ENCODE measurements around the gene USP19.
A peak's percentile ranks its signal among the peaks of the same experiment; 100 is the strongest.

Gene USP19, protein sequence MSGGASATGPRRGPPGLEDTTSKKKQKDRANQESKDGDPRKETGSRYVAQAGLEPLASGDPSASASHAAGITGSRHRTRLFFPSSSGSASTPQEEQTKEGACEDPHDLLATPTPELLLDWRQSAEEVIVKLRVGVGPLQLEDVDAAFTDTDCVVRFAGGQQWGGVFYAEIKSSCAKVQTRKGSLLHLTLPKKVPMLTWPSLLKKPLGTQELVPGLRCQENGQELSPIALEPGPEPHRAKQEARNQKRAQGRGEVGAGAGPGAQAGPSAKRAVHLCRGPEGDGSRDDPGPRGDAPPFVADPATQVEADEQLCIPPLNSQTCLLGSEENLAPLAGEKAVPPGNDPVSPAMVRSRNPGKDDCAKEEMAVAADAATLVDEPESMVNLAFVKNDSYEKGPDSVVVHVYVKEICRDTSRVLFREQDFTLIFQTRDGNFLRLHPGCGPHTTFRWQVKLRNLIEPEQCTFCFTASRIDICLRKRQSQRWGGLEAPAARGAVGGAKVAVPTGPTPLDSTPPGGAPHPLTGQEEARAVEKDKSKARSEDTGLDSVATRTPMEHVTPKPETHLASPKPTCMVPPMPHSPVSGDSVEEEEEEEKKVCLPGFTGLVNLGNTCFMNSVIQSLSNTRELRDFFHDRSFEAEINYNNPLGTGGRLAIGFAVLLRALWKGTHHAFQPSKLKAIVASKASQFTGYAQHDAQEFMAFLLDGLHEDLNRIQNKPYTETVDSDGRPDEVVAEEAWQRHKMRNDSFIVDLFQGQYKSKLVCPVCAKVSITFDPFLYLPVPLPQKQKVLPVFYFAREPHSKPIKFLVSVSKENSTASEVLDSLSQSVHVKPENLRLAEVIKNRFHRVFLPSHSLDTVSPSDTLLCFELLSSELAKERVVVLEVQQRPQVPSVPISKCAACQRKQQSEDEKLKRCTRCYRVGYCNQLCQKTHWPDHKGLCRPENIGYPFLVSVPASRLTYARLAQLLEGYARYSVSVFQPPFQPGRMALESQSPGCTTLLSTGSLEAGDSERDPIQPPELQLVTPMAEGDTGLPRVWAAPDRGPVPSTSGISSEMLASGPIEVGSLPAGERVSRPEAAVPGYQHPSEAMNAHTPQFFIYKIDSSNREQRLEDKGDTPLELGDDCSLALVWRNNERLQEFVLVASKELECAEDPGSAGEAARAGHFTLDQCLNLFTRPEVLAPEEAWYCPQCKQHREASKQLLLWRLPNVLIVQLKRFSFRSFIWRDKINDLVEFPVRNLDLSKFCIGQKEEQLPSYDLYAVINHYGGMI (N-terminal part only)

DNA sequence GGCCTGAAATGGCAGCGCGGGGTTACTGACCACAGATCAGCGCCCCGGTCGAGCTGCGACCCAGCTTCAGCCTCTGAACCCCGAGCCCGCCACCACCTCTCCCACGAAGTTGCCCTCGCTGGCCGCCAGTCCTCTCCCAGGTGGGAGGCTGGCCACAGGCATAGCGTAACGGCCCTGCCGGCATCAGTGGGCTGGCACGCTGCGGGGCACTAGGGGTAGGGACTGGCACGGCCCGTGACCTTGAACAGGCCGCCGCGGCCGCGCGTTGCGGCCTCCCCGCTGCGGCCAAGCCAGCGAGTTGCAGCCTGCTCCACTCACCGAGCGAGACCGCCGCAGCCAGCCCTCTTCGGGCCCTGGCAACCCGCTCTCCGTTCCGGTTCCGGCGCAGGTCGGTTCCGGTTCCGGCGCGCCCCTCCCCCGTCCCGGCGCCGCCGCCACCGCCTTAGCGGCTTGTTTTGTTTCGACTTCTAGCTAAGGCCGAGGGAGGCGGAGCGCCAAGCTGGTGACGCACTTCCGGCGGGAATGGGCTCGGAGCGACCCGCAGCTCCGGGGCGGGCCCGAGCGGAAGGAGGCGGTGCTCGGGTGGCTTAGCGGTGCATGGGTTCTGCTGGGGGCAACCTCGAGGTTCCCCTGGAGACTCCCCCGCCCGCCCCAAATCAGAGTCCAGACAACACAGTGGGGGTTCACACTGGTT, at the start of gene USP19:
Gene USP19 (minus strand): TSS at position 386 of the 694 bp plus-strand sequence. CDS start 1,678 bp downstream, outside the sequence.
- peak; percentile 73 to 89 (median 83) for DNase-seq (ENCODE audit: low read depth in 3 of 3, low spot score in 1 of 3)

DNA sequence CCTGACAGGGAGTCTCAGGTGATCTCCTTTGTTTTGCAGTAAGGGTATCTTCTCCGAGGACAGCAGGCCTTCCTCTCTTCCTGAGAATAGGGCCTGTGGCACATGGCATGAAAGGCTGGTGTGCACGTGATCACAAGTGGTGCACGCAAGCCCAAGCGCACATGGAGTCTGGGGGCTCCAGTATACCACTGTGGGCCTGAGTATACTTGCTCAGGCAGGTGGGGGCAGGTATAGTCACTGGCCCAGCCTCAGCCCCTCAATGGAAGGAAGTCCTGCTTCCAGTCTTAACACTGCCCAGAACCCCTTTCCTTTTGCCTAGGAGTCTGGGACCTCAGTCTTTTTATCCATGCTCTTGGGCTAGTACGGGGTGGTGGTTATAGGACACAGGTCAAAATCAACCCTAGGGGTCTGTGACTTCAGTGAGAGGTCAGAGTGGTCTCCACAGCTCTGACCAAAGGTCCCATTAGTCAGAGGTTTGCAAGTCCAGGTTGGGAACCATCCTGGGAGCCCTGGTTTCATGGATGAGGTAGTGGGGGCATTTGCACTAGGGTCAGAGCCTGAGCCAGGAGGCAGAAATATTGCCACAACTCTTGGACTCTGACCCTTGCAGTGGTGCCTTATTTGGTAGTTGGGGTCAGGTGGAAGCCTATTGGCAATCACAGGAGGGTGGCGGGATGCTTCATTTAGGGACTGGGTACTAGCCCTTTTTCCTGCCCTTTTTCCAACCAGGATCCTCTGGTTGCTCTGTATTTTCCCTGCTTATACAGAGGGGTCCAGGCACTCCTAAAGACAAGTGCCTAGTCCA, 46.3 kb upstream of the USP19 start:
- no peak for DNase-seq (ENCODE audit: low read depth in 3 of 3, low spot score in 1 of 3)

- peak; percentile 32 to 67 (median 56) for DNase-seq (ENCODE audit: low read depth in 3 of 3, low spot score in 1 of 3)
These were observed 45.4 kb upstream of the USP19 start, which contains the start of gene CCDC71 for GRCh38 chr3:49165771-49166751. TSS of gene CCDC71 (minus strand) at chr3:49166331. CDS start at chr3:49164208, 2,123 bp downstream.

DNA sequence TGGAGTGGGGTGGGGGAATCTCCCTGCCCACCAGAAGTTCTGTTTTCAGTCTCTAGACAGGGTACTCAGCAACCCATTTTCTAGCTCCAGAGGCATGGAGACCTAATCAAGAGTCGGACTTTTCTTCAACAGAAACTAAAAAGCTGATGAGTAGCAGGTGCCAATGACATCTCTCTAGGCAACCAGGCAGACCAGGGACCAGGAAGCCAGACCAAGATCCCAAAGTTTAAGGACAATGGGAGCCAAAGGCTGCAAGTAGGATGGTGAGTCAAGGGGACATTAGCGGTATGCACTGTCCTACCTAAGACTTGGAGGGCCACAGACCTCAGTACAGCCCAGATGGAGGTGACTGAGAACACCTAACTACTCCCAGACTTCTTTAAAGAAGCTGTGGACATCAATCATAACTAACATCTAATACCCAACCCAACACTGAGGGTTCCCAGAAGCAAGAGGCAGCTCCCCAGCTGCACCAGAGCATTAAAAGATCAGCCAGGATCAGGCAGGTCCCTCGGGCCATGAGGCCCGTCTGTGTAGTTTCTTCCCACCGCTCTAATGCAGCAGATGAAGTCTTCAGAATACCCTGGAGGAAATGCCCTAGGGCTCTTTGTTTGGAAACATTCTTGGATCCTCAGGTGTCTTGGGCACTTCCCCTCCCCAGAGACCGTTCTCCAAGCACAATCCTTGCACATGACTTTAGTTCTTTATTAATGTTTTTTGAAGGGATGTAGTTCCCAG, 44.5 kb upstream of the USP19 start:
- DNase-seq (ENCODE audit: low read depth in 3 of 3, low spot score in 1 of 3), result no peak

- no peak for DNase-seq (ENCODE audit: low read depth in 3 of 3, low spot score in 1 of 3)
These were observed 43.0 kb upstream of the USP19 start for GRCh38 chr3:49163609-49164008.

- DNase-seq (ENCODE audit: low read depth in 3 of 3, low spot score in 1 of 3), result no peak
These were observed 42.3 kb upstream of the USP19 start for GRCh38 chr3:49162751-49163419.

- DNase-seq (ENCODE audit: low read depth in 3 of 3, low spot score in 1 of 3), result no peak
These were observed 41.3 kb upstream of the USP19 start for GRCh38 chr3:49161808-49162530.

GRCh38 chr3:49161197-49161596, 40.6 kb upstream of the USP19 start:
- no peak for DNase-seq (ENCODE audit: low read depth in 3 of 3, low spot score in 1 of 3)

- no peak for DNase-seq (ENCODE audit: low read depth in 3 of 3, low spot score in 1 of 3)
These were observed 38.2 kb upstream of the USP19 start for GRCh38 chr3:49158792-49159191.

DNA sequence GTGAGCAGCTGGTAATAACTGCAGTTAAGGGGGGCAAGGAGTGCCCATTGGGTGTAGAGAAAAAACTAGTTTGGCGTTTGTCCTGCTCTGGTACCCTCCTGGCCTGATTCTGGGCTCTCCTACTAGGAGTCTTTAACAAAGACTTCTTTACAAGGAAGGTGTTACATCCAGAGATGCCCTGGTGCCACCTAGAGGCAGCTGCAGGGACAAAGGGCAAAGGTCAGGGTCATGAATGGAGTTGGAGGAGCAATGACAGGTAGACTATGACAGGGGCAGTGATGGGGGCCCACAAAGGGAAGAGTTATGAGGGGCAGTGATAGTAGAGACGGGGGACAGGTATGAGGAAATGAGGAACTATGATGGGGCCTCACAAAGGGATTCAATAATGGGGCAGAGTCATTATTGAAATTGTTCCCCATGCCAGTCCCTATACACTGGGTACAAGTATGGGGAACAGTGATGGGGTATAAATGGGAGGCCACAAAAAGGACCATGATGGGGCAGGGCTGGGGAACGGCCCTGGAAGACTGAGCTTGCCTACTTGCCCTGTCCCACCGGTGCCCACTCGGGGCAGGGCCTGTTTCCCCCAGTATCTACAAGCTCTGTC, 37.6 kb upstream of the USP19 start:
- peak; percentile 15 to 32 (median 27) for DNase-seq (ENCODE audit: low read depth in 3 of 3, low spot score in 1 of 3)

DNA sequence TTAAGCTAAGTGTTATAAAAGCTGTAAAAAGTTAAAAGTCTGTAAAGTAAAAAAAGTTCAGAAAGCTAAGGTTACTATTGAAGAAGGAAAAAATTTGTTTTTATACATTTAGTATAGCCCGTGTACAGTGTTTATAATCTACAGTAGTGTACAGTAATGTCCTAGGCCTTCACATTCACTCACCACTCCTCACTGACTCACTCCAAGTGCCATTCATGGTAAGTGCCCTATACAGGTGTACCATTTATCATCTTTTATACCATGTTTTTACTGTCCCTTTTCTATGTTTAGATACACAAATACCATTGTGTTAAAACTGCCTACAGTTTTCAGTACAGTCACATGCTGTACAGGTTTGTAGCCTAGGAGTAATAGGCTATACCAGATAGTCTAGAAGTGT, 36.7 kb upstream of the USP19 start:
- DNase-seq (ENCODE audit: low read depth in 3 of 3, low spot score in 1 of 3), result no peak

DNA sequence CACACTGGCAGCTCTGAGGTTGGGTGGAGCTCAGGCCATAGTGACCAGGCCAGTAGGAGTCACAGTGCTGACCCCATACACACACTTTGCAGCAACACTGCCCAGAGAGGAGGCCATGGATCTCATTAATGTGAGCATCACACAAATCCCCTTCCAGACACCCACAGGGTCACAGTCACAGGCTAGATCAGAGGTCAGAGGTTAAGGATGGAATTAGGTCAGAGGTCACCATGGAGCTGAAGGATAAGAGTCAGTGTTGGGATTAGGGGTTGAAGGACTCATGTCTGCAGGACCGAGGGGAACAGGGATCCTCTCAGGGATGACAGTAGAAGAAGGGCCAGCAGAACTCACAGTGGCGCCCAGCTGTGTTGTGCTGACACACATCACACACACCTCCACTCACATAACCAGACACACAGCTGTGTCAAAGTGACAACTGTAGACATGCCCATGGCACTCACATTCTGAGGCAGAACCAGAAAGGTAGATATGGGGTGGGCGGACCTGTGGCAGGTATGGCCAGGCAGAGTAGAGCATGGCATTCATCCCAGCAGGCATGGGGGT, 32.8 kb upstream of the USP19 start:
- no peak for DNase-seq (ENCODE audit: low read depth in 3 of 3, low spot score in 1 of 3)

DNA sequence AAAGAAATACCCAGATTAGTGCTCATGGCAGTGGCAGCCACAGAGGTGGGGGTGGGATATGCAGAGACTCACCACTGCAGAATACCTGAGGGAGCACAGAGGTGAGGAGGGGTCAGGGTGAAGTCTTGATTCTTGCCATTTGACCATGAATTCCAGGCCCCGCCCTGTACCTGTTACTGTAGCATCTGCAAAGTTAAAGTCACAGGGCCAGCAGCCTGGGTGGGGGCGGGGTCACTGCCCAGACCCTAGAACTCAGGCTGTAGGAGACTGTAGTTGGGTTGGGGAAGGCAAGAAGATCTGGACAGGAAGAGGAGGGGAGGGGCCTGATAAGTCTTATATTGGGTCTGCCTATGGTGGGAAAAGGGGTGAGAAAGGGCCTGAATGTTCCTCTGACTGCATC, 31.0 kb upstream of the USP19 start:
- no peak for DNase-seq (ENCODE audit: low read depth in 3 of 3, low spot score in 1 of 3)

DNA sequence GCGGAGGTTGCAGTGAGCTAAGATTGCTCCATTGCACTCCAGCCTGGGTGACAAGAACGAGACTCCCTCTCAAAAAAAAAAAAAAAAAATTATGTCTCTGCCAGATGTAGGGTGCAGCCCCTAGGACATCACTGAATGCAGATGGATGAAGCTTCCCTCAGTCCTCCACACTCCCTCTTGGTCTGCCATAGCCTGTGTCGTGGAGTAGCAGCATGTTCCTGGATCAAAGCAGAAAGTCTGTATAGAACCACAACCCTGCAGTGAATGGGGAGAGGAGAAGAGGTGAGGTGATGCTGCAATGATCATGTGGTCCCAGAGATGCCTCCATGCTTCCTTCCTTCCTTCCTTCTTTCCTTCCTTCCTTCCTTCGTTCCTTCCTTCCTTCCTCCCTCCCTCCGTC, 27.5 kb upstream of the USP19 start:
- DNase-seq (ENCODE audit: low read depth in 3 of 3, low spot score in 1 of 3), result no peak

DNA sequence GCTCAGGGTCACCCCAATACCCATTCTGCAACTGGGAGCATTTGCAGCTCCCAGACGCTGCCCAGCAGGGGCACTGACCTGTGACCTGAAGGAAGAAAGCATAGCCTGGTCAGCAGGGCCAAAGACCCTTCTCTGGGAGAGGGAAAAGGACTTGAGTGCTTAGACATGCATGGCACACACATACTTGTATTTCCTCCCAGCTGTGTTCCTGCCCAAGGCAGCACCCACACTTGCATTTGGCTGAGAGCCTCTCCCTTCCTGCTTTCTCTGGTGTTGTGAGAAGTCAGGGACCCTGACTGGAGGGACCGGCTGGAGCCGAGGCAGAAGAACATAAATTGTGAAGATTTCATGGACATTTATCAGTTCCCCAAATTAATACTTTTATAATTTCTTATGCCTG, 19.5 kb upstream of the USP19 start:
- DNase-seq (ENCODE audit: low read depth in 3 of 3, low spot score in 1 of 3), result no peak

DNA sequence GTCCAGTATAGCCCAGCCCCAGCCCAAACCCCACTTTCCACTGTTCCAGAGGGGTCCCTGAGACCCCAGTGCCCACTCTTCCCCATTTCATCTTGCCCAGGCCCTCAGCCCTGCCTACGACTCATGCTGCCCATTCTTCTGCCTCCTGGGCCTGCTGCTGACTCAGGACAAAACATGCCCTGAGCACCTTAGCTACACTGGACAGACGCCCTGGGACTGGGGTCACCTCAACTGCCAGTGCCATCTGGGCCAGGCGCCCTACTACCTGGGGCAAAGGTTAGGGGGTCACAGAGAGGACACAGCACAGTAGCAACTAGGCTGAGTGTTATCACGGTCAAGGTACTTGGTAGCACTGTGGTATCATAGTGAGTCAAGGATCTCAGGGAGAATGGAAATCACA, 14.9 kb upstream of the USP19 start:
- no peak for DNase-seq (ENCODE audit: low read depth in 3 of 3, low spot score in 1 of 3)
